ENCODE measurements around the gene CSPG4.

The CSPG4 gene

GRCh38 chr15:75649848-75650247, 62.8 kb downstream of the CSPG4 start:
- TF ChIP-seq CTCF (IDR thresholded peaks at IDR 0.05; ENCODE audit: control insufficient read depth, insufficient read depth, low read depth, low read length, missing control alignments), result no peak
- H3K4me3 ChIP-seq (ENCODE audit: control insufficient read depth, low read depth, low read length), result peak overlapping the region; percentile 78
- no peak for DNase-seq (ENCODE audit: low read depth)

GRCh38 chr15:75649045-75649761, 63.4 kb downstream of the CSPG4 start:
- DNase-seq (ENCODE audit: low read depth), result no peak
- H3K4me3 ChIP-seq (ENCODE audit: control insufficient read depth, low read depth, low read length), result peak overlapping the region; percentile 78
- no peak for TF ChIP-seq CTCF (IDR thresholded peaks at IDR 0.05; ENCODE audit: control insufficient read depth, insufficient read depth, low read depth, low read length, missing control alignments)

GRCh38 chr15:75648156-75649000, 64.3 kb downstream of the CSPG4 start:
- no peak for TF ChIP-seq CTCF (IDR thresholded peaks at IDR 0.05; ENCODE audit: control insufficient read depth, insufficient read depth, low read depth, low read length, missing control alignments)
- DNase-seq (ENCODE audit: low read depth), result no peak
- H3K4me3 ChIP-seq (ENCODE audit: control insufficient read depth, low read depth, low read length), result peak overlapping the region; percentile 78

- peak; percentile 40 for TF ChIP-seq CTCF (IDR thresholded peaks at IDR 0.05; ENCODE audit: control insufficient read depth, insufficient read depth, low read depth, low read length, missing control alignments)
- peak within 1 kb of the TSS; percentile 78 for H3K4me3 ChIP-seq (ENCODE audit: control insufficient read depth, low read depth, low read length)
- DNase-seq (ENCODE audit: low read depth), result no peak
These were observed 65.1 kb downstream of the CSPG4 start, which contains the start of gene SNX33 for GRCh38 chr15:75647370-75648155. Gene SNX33 (plus strand): TSS chr15:75647912. CDS start chr15:75649103, 1,191 bp downstream.

- peak overlapping the region; percentile 78 for H3K4me3 ChIP-seq (ENCODE audit: control insufficient read depth, low read depth, low read length)
- TF ChIP-seq CTCF (IDR thresholded peaks at IDR 0.05; ENCODE audit: control insufficient read depth, insufficient read depth, low read depth, low read length, missing control alignments), result no peak
- DNase-seq (ENCODE audit: low read depth), result no peak
These were observed 65.7 kb downstream of the CSPG4 start for GRCh38 chr15:75646944-75647364.
